ENCODE results near the gene SLC34A2.
"Not testable (repeated sequence)": the region's sequence is repeated elsewhere in the genome, so short reads cannot be mapped to it uniquely, and the experiment has no call there.

- TF ChIP-seq POLR2A, CTCF (IDR thresholded peaks at IDR 0.05): not testable (repeated sequence)
Measured at GRCh38 chr4:25613613-25614012, 42.0 kb upstream of the SLC34A2 start.
